GM12873 (cell line): ENCODE results near the gene ARHGEF6.

Experiments
- CTCF ChIP-seq: IDR thresholded peaks from 2 replicates; pipeline ENCODE4 v1.5.1; 2012; ENCODE audit warnings: low read depth, mild to moderate bottlenecking, moderate library complexity, low read length, control low read depth; ENCODE audit not compliant: insufficient read depth; ENCODE audit errors: missing control alignments

Gene ARHGEF6

GRCh38 chrX:136755411-136755810 lies 25.3 kb downstream of the ARHGEF6 start:
- no peak for TF ChIP-seq CTCF

- no peak for TF ChIP-seq CTCF
These were observed 26.1 kb downstream of the ARHGEF6 start for GRCh38 chrX:136754651-136755050.

- no peak for TF ChIP-seq CTCF
These were observed 27.9 kb downstream of the ARHGEF6 start for GRCh38 chrX:136752796-136753195.

- TF ChIP-seq CTCF: no peak
These were observed 28.4 kb downstream of the ARHGEF6 start for GRCh38 chrX:136752346-136752745.

- no peak for TF ChIP-seq CTCF
These were observed 30.4 kb downstream of the ARHGEF6 start for GRCh38 chrX:136750364-136750763.

GRCh38 chrX:136747003-136747986 lies 33.4 kb downstream of the ARHGEF6 start:
- no peak for TF ChIP-seq CTCF

GRCh38 chrX:136745215-136746173 lies 35.2 kb downstream of the ARHGEF6 start:
- no peak for TF ChIP-seq CTCF
